ENCODE measurements around the gene MESD.

MESD gene

GRCh38 chr15:80957556-80957955 is 32.1 kb downstream of the MESD start:
- peak; percentile 29 to 41 (median 31) for DNase-seq

- peak; percentile 84 to 94 (median 94) for DNase-seq
Observed at GRCh38 chr15:80955571-80956452, 33.8 kb downstream of the MESD start.

GRCh38 chr15:80953953-80954778 is 35.5 kb downstream of the MESD start:
- DNase-seq, result no peak

GRCh38 chr15:80953001-80953952 is 36.3 kb downstream of the MESD start:
- DNase-seq, result no peak

- DNase-seq, result no peak
Observed at GRCh38 chr15:80951941-80952340, 37.7 kb downstream of the MESD start.

GRCh38 chr15:80950291-80951078 is 39.1 kb downstream of the MESD start:
- no peak for DNase-seq

- no peak for DNase-seq
Observed at GRCh38 chr15:80949756-80950155, 39.9 kb downstream of the MESD start.

- DNase-seq, result no peak
Observed at GRCh38 chr15:80948651-80949292, 40.8 kb downstream of the MESD start.

- DNase-seq, result no peak
Observed at GRCh38 chr15:80946576-80946975, 43.0 kb downstream of the MESD start.

- DNase-seq, result no peak
Observed at GRCh38 chr15:80945605-80946004, 44.0 kb downstream of the MESD start.

GRCh38 chr15:80944818-80945217 is 44.8 kb downstream of the MESD start:
- no peak for DNase-seq

- no peak for DNase-seq
Observed at GRCh38 chr15:80942746-80943565, 46.7 kb downstream of the MESD start.

- DNase-seq, result no peak
Observed at GRCh38 chr15:80942266-80942665, 47.4 kb downstream of the MESD start.

GRCh38 chr15:80940851-80941250 is 48.8 kb downstream of the MESD start:
- DNase-seq, result no peak

GRCh38 chr15:80940331-80940730 is 49.3 kb downstream of the MESD start:
- DNase-seq, result no peak

- no peak for DNase-seq
Observed at GRCh38 chr15:80939216-80939615, 50.4 kb downstream of the MESD start.

- DNase-seq, result no peak
Observed at GRCh38 chr15:80937718-80938117, 51.9 kb downstream of the MESD start.

GRCh38 chr15:80936288-80937078 is 53.1 kb downstream of the MESD start:
- no peak for DNase-seq

- peak; percentile 22 to 62 (median 34) for DNase-seq
Observed at GRCh38 chr15:80934761-80935221, 54.8 kb downstream of the MESD start.
